Muscle of leg (tissue), 11 donors: ENCODE data around the gene GRIN2C. TPM values are rescaled to one million over a fixed set of nuclear protein-coding genes. Genes with fewer than 3 reads are reported as not detected.

Experiments
- DNase-seq: peaks from one replicate; pipeline ENCODE4 v3.0.0; 2013
- H3K27ac ChIP-seq: one replicate; pipeline ENCODE4 v1.5.1; 2013; ENCODE audit warnings: mild to moderate bottlenecking, low read length, control low read depth
- H3K27me3 ChIP-seq: one replicate; pipeline ENCODE4 v1.6.1; 2013; ENCODE audit warnings: low read length; ENCODE audit not compliant: control insufficient read depth, insufficient read depth
- H3K36me3 ChIP-seq: one replicate; pipeline ENCODE4 v1.6.1; 2013; ENCODE audit warnings: low read length; ENCODE audit not compliant: control insufficient read depth, insufficient read depth
- H3K4me1 ChIP-seq: one replicate; pipeline ENCODE4 v1.6.1; 2013; ENCODE audit warnings: low read length; ENCODE audit not compliant: control insufficient read depth, insufficient read depth
- H3K4me3 ChIP-seq: one replicate; pipeline ENCODE4 v1.5.1; 2013; ENCODE audit warnings: low read length, control low read depth
- H3K9me3 ChIP-seq: replicated peaks from 2 replicates; pipeline ENCODE4 v1.6.1; 2013; ENCODE audit warnings: low read depth, low read length; ENCODE audit not compliant: control insufficient read depth
- WGBS: methylation state at CpG from one replicate; pipeline ENCODE4 v1.1.5; 2013; ENCODE audit warnings: missing lambda C conversion rate; ENCODE audit not compliant: insufficient coverage; 5-methylcytosine and 5-hydroxymethylcytosine counted together
- polyA plus RNA-seq, 8 donors: library from polyadenylated mRNA; unstranded; fragments of 120-200 nt; gene quantifications; one replicate each; pipeline versions ENCODE4 v1.2.1 to v1.2.3, GENCODE V29; 2013; ENCODE audit warnings: inconsistent platforms in 1 of 8, low replicate concordance in 1 of 8; ENCODE audit not compliant: insufficient read length in 8 of 8, insufficient read depth in 1 of 8
- total RNA-seq: library from RNA; stranded (reverse); fragments of 120-200 nt; gene quantifications from one replicate; pipeline ENCODE4 v1.2.4, GENCODE V29; 2013

The GRIN2C gene
- total and polyA plus RNA-seq, 9 donors: 0.64 to 2.3 (median 1.2) TPM

GRCh38 chr17:74879308-74879707 is 19.6 kb upstream of the GRIN2C start:
- Histone ChIP-seq H3K27me3 (peaks cover 21% of the 10 kb centered on the region), H3K27ac (no peak overlapping the region), H3K4me3 (no peak overlapping the region), H3K9me3 (no peaks in the 10 kb centered on the region), H3K36me3 (no peaks in the 10 kb centered on the region), H3K4me1 (no peaks in the 10 kb centered on the region)
- WGBS: 93% methylated on average over 9 of the region's 16 CpGs
- DNase-seq: no peak

- 100% methylated on average over 1 of the region's 2 CpGs for WGBS
- DNase-seq: no peak
- no peak overlapping the region for H3K27ac ChIP-seq
Measured at GRCh38 chr17:74878658-74879057, 19.0 kb upstream of the GRIN2C start.

GRCh38 chr17:74877592-74878548 is 18.2 kb upstream of the GRIN2C start:
- Histone ChIP-seq H3K27ac (no peak overlapping the region), H3K4me3 (no peak overlapping the region), H3K4me1 (peaks cover 3% of the 10 kb centered on the region), H3K9me3 (no peaks in the 10 kb centered on the region), H3K36me3 (no peaks in the 10 kb centered on the region), H3K27me3 (peaks cover 19% of the 10 kb centered on the region)
- no peak for DNase-seq
- WGBS: 38% methylated on average over 14 of the region's 19 CpGs

More at GRCh38 chr17:74878658-74879057, 19.0 kb upstream of the GRIN2C start:
- Histone ChIP-seq H3K4me1 (peaks cover 3% of the 10 kb centered on the region), H3K9me3 (no peaks in the 10 kb centered on the region), H3K4me3 (no peak overlapping the region), H3K27me3 (peaks cover 21% of the 10 kb centered on the region), H3K36me3 (no peaks in the 10 kb centered on the region)

GRCh38 chr17:74875977-74876593 is 16.4 kb upstream of the GRIN2C start:
- no peak overlapping the region for H3K4me3 ChIP-seq
- no peaks in the 10 kb centered on the region for H3K9me3 ChIP-seq
- no peaks in the 10 kb centered on the region for H3K36me3 ChIP-seq
- peaks cover 13% of the 10 kb centered on the region for H3K27me3 ChIP-seq
- no peak overlapping the region for H3K27ac ChIP-seq
- H3K4me1 ChIP-seq: peaks cover 13% of the 10 kb centered on the region
- no peak for DNase-seq
- WGBS: 41% methylated on average over 4 of the region's 6 CpGs

- peaks cover 13% of the 10 kb centered on the region for H3K4me1 ChIP-seq
- no peak overlapping the region for H3K4me3 ChIP-seq
- no peak overlapping the region for H3K27ac ChIP-seq
- WGBS: 52% methylated on average over 2 of the region's 5 CpGs
- peaks cover 8% of the 10 kb centered on the region for H3K27me3 ChIP-seq
- H3K36me3 ChIP-seq: no peaks in the 10 kb centered on the region
- H3K9me3 ChIP-seq: no peaks in the 10 kb centered on the region
- DNase-seq: no peak
Measured at GRCh38 chr17:74875155-74875976, 15.7 kb upstream of the GRIN2C start.

- no peaks in the 10 kb centered on the region for H3K9me3 ChIP-seq
- H3K4me1 ChIP-seq: peaks cover 13% of the 10 kb centered on the region
- no peak overlapping the region for H3K4me3 ChIP-seq
- 100% methylated on average over 1 of the region's 5 CpGs for WGBS
- H3K36me3 ChIP-seq: no peaks in the 10 kb centered on the region
- no peak overlapping the region for H3K27ac ChIP-seq
- DNase-seq: no peak
- peaks cover 7% of the 10 kb centered on the region for H3K27me3 ChIP-seq
Measured at GRCh38 chr17:74874615-74875037, 14.9 kb upstream of the GRIN2C start.

GRCh38 chr17:74873874-74874614 is 14.4 kb upstream of the GRIN2C start:
- Histone ChIP-seq H3K9me3 (no peaks in the 10 kb centered on the region), H3K27ac (peak overlapping the region; percentile 97), H3K4me1 (peaks cover 13% of the 10 kb centered on the region), H3K36me3 (no peaks in the 10 kb centered on the region), H3K4me3 (peak overlapping the region; percentile 87), H3K27me3 (peaks cover 2% of the 10 kb centered on the region)
- 65% methylated on average over 5 of the region's 6 CpGs for WGBS
- DNase-seq: no peak

- 0% methylated on average over 29 of the region's 55 CpGs for WGBS
- DNase-seq: peak; percentile 100
Measured at GRCh38 chr17:74873037-74873873, 13.6 kb upstream of the GRIN2C start.

More at GRCh38 chr17:74873037-74873873, 13.6 kb upstream of the GRIN2C start:
- H3K4me1 ChIP-seq: peaks cover 13% of the 10 kb centered on the region
- H3K36me3 ChIP-seq: no peaks in the 10 kb centered on the region
- no peaks in the 10 kb centered on the region for H3K9me3 ChIP-seq
- peaks cover 2% of the 10 kb centered on the region for H3K27me3 ChIP-seq
- peak overlapping the region; percentile 87 for H3K4me3 ChIP-seq
- H3K27ac ChIP-seq: peak overlapping the region; percentile 97
